ENCODE results near the gene PPP1R14C. TPM values are rescaled to one million over a fixed set of nuclear protein-coding genes. Genes with fewer than 3 reads are reported as not detected.

Gene PPP1R14C
- polyA plus RNA-seq, 3 donors = 0.11 TPM; not detected in 2

DNA sequence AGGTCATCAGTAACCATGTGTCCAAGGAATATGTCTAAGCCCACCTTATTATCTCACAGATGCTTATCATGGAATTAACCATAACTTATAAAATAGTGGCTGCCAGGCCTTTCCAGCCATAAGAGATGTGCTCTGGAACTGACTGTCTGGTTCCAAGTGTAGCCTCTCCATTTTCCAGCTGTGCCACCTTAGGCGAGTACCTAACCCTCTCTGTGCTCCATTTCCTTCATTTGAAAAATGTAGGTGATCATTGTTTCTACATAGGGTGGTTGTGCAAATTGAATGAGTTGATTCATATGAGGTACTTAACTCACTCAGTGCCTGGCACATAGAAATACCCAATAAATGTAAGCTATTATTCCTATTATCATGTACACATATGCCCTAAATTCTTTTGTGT, 123.5 kb downstream of the PPP1R14C start:
- Histone ChIP-seq H3K9ac (ENCODE audit: insufficient read depth, low read length, poor library complexity, severe bottlenecking) (no peak overlapping the region), H3K4me3 (replicated peaks in 1 of 3; ENCODE audit: low read depth in 2 of 3, low read length in 3 of 3) (no peak overlapping the region), H3K79me2 (ENCODE audit: insufficient read depth, low read length) (no peaks in the 10 kb centered on the region), H3K27ac (ENCODE audit: low read depth in 1 of 2, low read length in 2 of 2) (no peak overlapping the region), H3K27me3 (ENCODE audit: control insufficient read depth in 2 of 2, insufficient read depth in 2 of 2, low read length in 2 of 2) (peaks cover 7 to 23% of the 10 kb centered on the region in 2 donors), H3K4me2 (replicated peaks; ENCODE audit: extremely low read depth, low read length, poor library complexity, severe bottlenecking) (no peak overlapping the region), H3K36me3 (replicated peaks in 1 of 2; ENCODE audit: control insufficient read depth in 1 of 2, insufficient read depth in 2 of 2, low read length in 2 of 2) (no peaks in the 10 kb centered on the region), H3K9me3 (replicated peaks in 1 of 2; ENCODE audit: control insufficient read depth in 1 of 2, insufficient read depth in 1 of 2, low read length in 2 of 2) (no peaks in the 10 kb centered on the region), H3K4me1 (ENCODE audit: control insufficient read depth in 1 of 2, insufficient read depth in 2 of 2, low read length in 2 of 2) (no peaks in the 10 kb centered on the region), H4K20me1 (ENCODE audit: insufficient read depth, low read length) (no peaks in the 10 kb centered on the region), H2AFZ (ENCODE audit: insufficient read depth, low read depth, low read length, poor library complexity, severe bottlenecking) (no peak overlapping the region)
- Mint-ChIP-seq H3K27ac (no peak overlapping the region), H3K4me1 (no peaks in the 10 kb centered on the region), H3K27me3 (ENCODE audit: low read depth in 3 of 3) (peaks cover 15 to 33% (median 27%) of the 10 kb centered on the region in 3 donors), H3K36me3 (no peaks in the 10 kb centered on the region), H3K4me3 (no peak overlapping the region), H3K9me3 (peaks cover 0 to 2% (median 0%) of the 10 kb centered on the region in 7 donors)
- intact Hi-C loops (cut with micrococcal nuclease) = no loop called here
- no CpG with 5 or more reads among the region's 1 CpG for WGBS (ENCODE audit: insufficient coverage)
- DNase-seq = no peak
- TF ChIP-seq, protein P1, sequence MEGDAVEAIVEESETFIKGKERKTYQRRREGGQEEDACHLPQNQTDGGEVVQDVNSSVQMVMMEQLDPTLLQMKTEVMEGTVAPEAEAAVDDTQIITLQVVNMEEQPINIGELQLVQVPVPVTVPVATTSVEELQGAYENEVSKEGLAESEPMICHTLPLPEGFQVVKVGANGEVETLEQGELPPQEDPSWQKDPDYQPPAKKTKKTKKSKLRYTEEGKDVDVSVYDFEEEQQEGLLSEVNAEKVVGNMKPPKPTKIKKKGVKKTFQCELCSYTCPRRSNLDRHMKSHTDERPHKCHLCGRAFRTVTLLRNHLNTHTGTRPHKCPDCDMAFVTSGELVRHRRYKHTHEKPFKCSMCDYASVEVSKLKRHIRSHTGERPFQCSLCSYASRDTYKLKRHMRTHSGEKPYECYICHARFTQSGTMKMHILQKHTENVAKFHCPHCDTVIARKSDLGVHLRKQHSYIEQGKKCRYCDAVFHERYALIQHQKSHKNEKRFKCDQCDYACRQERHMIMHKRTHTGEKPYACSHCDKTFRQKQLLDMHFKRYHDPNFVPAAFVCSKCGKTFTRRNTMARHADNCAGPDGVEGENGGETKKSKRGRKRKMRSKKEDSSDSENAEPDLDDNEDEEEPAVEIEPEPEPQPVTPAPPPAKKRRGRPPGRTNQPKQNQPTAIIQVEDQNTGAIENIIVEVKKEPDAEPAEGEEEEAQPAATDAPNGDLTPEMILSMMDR (IDR thresholded peaks at IDR 0.05) = no peak

DNA sequence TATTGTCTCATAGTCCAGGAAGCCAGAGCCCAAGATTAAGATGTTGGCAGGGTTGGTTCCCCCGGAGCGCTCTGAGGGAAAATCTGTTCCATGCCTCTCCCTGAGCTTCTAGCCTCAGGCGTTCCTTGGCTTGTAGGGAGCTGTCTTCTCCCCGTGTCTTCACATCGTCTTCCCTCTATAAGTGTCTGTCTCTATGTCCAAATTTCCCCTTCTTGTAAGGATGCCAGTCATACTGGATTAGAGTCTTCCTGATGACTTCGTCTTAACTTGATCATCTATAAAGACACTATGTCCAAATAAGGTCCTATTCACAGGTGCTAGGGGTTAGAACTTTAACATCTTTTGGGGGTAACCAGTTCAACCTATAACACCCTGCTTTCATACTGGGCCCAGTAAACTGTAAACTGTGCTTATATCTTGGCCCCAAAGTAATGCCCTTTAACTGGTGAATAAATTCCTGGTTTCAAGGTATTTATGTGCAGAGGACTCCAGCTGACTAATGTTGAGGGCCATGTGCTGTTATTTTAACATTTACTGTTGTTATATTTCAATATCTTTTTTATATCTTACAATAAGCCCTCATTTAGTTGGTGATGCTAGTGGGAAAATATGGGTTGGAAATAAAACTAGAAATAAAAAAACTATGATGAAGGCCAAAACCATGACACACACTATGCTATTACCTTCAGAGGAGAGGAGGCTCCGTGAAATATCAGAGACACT, 124.3 kb downstream of the PPP1R14C start:
- 94% methylated on average over 3 of the region's 7 CpGs for WGBS (ENCODE audit: insufficient coverage)
- H3K4me1 ChIP-seq (ENCODE audit: control insufficient read depth in 1 of 2, insufficient read depth in 2 of 2, low read length in 2 of 2) = no peaks in the 10 kb centered on the region
- Mint-ChIP-seq H3K4me1 (no peaks in the 10 kb centered on the region), H3K9me3 (peaks cover 0 to 2% (median 0%) of the 10 kb centered on the region in 7 donors), H3K36me3 (no peaks in the 10 kb centered on the region), H3K4me3 (no peak overlapping the region), H3K27ac (no peak overlapping the region), H3K27me3 (ENCODE audit: low read depth in 3 of 3) (peaks cover 11 to 33% (median 25%) of the 10 kb centered on the region in 3 donors)
- TF ChIP-seq, protein P1 (IDR thresholded peaks at IDR 0.05) = no peak
- H3K9ac ChIP-seq (ENCODE audit: insufficient read depth, low read length, poor library complexity, severe bottlenecking) = no peak overlapping the region
- no peaks in the 10 kb centered on the region for H4K20me1 ChIP-seq (ENCODE audit: insufficient read depth, low read length)
- H3K79me2 ChIP-seq (ENCODE audit: insufficient read depth, low read length) = no peaks in the 10 kb centered on the region
- H3K9me3 ChIP-seq (replicated peaks in 1 of 2; ENCODE audit: control insufficient read depth in 1 of 2, insufficient read depth in 1 of 2, low read length in 2 of 2) = no peaks in the 10 kb centered on the region
- no peak overlapping the region for H3K4me2 ChIP-seq (replicated peaks; ENCODE audit: extremely low read depth, low read length, poor library complexity, severe bottlenecking)
- peaks cover 7 to 22% of the 10 kb centered on the region in 2 donors for H3K27me3 ChIP-seq (ENCODE audit: control insufficient read depth in 2 of 2, insufficient read depth in 2 of 2, low read length in 2 of 2)
- no peak overlapping the region for H3K4me3 ChIP-seq (replicated peaks in 1 of 3; ENCODE audit: low read depth in 2 of 3, low read length in 3 of 3)
- H3K36me3 ChIP-seq (replicated peaks in 1 of 2; ENCODE audit: control insufficient read depth in 1 of 2, insufficient read depth in 2 of 2, low read length in 2 of 2) = no peaks in the 10 kb centered on the region
- H3K27ac ChIP-seq (ENCODE audit: low read depth in 1 of 2, low read length in 2 of 2) = no peak overlapping the region
- intact Hi-C loops (cut with micrococcal nuclease) = no loop called here
- no peak overlapping the region for H2AFZ ChIP-seq (ENCODE audit: insufficient read depth, low read depth, low read length, poor library complexity, severe bottlenecking)
- no peak for DNase-seq
